ENCODE data around the gene GDF10. TPM values are rescaled to one million over a fixed set of nuclear protein-coding genes. Genes with fewer than 3 reads are reported as not detected.

GDF10 gene
- total RNA-seq, 2 experiments from 2014 or later = 0.89 to 1.0 TPM

DNA sequence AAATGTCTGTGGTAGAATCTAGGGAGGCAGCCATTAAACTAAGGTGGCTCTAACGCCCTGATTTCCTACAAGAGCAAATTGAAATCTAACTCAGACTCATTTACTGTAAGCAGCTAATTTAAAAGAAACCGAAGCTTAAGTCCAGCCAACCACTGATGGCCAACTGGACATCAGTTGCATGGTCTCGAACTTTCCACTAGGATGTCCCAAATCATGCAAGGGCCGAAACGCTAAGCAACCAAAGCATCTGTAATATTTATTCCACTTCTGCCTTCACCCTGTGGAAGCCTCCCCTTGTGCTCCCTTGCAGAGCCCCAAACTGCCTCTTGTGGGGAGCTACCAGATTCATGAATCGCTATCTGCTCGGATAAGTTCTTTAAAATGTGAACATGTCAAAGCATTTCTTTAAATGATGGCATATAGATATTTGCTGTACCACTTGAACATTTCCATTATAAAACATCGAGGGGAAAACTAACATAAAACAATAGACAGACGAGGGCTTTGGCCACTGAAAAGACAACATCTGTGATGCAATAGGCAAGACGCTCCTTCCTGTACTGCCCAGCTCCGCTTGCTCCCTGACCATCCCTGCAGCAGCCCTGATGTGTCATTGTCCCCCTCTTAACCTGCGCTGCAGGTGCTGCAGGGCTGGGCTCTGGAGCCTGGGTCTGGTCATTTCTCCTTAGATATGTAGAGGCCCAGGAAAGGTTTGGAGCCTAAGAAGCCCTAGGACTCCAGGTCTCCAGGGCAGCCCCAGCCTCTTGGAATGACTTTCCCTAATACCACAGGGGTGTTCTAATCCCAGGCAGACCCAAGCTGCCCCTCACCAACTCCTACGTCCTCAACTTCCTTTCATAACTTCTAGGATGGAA is 45.2 kb downstream of the GDF10 start:
- CTCF ChIA-PET = no interaction called here
- POLR2A ChIA-PET = no interaction called here

DNA sequence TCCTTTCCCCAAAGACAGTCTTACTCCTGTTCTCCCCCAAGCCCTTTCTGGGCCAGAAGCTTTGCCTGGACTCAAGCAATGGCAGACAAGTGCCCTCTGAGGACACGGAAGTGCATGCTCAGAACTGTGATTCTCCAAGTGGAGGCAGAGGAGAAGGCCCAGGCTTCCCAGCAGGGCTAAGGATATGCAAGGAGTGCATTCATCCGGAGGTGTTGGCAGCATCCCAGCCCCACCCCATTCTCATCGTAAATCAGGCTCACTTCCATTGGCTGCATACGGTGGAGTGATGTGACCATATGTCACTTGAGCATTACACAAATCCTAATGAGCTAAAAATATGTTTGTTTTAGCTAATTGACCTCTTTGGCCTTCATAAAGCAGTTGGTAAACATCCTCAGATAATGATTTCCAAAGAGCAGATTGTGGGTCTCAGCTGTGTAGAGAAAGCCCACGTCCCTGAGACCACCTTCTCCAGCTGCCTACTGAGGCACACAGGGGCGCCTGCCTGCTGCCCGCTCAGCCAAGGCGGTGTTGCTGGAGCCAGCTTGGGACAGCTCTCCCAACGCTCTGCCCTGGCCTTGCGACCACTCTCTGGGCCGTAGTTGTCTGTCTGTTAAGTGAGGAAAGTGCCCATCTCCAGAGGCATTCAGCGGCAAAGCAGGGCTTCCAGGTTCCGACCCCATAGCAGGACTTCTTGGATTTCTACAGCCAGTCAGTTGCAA is 46.7 kb downstream of the GDF10 start:
- POLR2A ChIA-PET = no interaction called here
- CTCF ChIA-PET = no interaction called here

DNA sequence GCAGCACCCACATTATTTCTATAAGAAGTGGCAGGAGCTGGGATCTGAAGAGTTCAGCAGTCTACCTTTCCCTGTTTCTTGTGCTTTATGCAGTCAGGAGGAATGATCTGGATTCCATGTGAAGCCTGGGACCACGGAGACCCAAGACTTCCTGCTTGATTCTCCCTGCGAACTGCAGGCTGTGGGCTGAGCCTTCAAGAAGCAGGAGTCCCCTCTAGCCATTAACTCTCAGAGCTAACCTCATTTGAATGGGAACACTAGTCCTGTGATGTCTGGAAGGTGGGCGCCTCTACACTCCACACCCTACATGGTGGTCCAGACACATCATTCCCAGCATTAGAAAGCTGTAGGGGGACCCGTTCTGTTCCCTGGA is 47.3 kb downstream of the GDF10 start:
- POLR2A ChIA-PET = no interaction called here
- CTCF ChIA-PET = no interaction called here

DNA sequence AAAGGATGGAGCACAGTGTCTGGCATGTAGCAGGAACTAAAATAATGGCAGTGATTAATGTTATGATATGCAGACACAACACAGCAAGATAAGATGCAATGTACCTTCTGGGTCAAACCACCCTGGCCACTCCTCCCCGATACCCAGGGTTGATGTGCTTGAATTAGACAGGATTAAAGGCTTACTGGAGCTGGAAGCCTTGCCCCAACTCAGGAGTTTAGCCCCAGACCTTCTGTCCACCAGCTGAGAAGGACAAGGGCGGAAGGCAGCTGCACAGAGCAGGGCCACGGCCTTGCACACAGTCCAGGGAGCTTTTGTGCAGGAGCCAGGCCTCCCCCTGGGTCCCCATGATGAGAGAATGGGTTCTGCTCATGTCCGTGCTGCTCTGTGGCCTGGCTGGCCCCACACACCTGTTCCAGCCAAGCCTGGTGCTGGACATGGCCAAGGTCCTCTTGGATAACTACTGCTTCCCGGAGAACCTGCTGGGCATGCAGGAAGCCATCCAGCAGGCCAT is 48.2 kb downstream of the GDF10 start, which contains the start of gene RBP3:
TSS of gene RBP3 (plus strand) at position 226 of the 514 bp plus-strand sequence. CDS start at position 348, 122 bp downstream.
- POLR2A ChIA-PET = no interaction called here
- CTCF ChIA-PET = no interaction called here

DNA sequence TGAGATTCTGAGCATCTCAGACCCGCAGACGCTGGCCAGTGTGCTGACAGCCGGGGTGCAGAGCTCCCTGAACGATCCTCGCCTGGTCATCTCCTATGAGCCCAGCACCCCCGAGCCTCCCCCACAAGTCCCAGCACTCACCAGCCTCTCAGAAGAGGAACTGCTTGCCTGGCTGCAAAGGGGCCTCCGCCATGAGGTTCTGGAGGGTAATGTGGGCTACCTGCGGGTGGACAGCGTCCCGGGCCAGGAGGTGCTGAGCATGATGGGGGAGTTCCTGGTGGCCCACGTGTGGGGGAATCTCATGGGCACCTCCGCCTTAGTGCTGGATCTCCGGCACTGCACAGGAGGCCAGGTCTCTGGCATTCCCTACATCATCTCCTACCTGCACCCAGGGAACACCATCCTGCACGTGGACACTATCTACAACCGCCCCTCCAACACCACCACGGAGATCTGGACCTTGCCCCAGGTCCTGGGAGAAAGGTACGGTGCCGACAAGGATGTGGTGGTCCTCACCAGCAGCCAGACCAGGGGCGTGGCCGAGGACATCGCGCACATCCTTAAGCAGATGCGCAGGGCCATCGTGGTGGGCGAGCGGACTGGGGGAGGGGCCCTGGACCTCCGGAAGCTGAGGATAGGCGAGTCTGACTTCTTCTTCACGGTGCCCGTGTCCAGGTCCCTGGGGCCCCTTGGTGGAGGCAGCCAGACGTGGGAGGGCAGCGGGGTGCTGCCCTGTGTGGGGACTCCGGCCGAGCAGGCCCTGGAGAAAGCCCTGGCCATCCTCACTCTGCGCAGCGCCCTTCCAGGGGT is 48.9 kb downstream of the GDF10 start:
- ChIA-PET CTCF (no interaction called here), POLR2A (no interaction called here)

DNA sequence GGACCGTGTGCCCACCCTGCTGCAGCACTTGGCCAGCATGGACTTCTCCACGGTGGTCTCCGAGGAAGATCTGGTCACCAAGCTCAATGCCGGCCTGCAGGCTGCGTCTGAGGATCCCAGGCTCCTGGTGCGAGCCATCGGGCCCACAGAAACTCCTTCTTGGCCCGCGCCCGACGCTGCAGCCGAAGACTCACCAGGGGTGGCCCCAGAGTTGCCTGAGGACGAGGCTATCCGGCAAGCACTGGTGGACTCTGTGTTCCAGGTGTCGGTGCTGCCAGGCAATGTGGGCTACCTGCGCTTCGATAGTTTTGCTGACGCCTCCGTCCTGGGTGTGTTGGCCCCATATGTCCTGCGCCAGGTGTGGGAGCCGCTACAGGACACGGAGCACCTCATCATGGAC is 49.5 kb downstream of the GDF10 start:
- POLR2A ChIA-PET = no interaction called here
- CTCF ChIA-PET = no interaction called here

DNA sequence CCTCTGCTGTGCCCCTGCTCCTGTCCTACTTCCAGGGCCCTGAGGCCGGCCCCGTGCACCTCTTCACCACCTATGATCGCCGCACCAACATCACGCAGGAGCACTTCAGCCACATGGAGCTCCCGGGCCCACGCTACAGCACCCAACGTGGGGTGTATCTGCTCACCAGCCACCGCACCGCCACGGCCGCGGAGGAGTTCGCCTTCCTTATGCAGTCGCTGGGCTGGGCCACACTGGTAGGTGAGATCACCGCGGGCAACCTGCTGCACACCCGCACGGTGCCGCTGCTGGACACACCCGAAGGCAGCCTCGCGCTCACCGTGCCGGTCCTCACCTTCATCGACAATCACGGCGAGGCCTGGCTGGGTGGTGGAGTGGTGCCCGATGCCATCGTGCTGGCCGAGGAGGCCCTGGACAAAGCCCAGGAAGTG is 50.0 kb downstream of the GDF10 start:
- ChIA-PET CTCF (no interaction called here), POLR2A (no interaction called here)

DNA sequence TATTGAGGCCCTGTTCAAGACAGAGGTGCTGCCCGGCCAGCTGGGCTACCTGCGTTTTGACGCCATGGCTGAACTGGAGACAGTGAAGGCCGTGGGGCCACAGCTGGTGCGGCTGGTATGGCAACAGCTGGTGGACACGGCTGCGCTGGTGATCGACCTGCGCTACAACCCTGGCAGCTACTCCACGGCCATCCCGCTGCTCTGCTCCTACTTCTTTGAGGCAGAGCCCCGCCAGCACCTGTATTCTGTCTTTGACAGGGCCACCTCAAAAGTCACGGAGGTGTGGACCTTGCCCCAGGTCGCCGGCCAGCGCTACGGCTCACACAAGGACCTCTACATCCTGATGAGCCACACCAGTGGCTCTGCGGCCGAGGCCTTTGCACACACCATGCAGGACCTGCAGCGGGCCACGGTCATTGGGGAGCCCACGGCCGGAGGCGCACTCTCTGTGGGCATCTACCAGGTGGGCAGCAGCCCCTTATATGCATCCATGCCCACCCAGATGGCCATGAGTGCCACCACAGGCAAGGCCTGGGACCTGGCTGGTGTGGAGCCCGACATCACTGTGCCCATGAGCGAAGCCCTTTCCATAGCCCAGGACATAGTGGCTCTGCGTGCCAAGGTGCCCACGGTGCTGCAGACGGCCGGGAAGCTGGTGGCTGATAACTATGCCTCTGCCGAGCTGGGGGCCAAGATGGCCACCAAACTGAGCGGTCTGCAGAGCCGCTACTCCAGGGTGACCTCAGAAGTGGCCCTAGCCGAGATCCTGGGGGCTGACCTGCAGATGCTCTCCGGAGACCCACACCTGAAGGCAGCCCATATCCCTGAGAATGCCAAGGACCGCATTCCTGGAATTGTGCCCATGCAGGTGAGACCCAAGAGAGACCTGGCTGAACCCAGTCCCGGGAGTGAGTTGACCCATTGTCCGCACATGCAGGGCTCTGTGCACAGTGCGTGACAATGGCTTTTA is 51.0 kb downstream of the GDF10 start:
- CTCF ChIA-PET = interaction anchor here (0.7 kb wide), 1 partner anchor 135 kb away, joined by 3 read pairs; no protein-coding TSS in a partner anchor
- POLR2A ChIA-PET = no interaction called here

DNA sequence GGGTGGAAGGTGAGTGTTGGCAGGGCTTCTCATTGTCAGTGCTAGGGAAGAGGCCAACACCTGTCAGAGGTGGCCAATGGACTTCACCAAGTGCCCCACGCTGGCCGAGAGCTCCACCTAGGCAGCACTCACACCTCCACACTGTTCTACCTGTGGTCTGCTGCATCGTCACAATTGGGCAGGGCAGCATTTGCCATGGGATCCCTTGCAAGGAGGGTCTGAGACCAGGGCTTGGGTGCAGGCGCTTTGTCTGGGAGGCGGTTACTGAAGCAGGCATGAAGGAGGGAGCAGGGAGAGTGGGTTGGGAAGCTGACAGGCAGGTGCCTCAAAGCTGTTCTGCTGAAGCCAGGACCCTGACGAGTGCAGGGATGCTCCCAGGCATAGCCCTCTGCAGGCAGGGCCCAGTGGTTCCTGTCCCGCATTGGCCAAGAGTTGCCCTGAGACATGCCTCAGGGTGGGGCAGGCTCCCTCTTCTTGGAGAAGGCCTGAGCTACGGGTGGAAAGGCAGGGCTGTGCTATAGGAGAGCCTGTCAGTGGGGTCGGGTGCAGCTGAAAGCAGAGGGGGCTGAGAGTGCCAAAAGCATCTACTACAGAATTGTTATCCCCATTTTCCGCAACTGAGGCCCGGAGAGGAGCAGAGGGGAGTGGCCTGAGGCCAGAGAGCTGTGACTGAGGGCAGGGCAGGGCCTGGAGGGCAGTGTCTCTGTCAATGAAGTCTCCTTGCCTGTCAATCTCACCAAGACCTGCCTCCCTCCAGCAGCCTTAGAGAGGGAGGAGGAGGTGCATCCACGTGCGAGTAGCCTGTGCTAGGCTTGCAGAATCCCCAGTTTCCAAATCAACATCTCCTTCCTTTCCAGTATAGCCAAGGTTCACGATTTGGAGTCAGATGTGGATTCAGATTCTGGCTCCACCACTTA is 52.2 kb downstream of the GDF10 start:
- POLR2A ChIA-PET = no interaction called here
- CTCF ChIA-PET = no interaction called here

DNA sequence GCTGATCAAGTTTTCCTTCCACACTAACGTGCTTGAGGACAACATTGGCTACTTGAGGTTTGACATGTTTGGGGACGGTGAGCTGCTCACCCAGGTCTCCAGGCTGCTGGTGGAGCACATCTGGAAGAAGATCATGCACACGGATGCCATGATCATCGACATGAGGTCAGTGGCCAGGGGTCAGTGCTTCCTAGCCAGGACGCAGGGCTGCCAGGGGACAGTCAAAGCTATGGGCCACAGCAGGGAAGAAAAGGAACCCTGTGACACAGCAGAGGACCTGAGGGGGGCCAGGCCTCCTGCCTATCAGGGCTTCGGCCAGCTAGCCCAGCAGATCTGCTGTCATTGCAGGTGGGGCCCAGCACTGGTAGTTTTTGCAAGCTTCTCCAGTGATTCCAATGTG is 53.4 kb downstream of the GDF10 start:
- CTCF ChIA-PET = no interaction called here
- POLR2A ChIA-PET = no interaction called here

DNA sequence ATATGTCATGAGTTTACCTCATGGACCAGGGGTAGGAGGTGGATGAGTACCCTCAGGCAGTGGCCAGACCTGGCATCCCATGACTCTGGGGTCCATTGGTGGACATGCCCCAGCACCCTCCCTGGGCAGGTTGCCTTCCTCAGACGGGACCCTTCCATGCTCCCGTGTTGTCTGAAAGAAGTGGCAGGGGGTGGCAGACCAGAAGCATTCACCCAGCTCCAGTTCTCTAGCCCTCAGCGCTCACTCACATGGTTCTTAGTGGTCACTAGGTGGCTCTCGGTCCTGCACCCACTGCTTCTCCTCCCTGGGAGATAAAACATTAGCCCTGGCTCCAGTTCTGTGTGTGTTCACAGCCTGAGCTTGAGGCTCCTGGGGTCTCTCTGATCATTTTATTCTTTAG is 54.2 kb downstream of the GDF10 start:
- CTCF ChIA-PET = no interaction called here
- POLR2A ChIA-PET = no interaction called here

DNA sequence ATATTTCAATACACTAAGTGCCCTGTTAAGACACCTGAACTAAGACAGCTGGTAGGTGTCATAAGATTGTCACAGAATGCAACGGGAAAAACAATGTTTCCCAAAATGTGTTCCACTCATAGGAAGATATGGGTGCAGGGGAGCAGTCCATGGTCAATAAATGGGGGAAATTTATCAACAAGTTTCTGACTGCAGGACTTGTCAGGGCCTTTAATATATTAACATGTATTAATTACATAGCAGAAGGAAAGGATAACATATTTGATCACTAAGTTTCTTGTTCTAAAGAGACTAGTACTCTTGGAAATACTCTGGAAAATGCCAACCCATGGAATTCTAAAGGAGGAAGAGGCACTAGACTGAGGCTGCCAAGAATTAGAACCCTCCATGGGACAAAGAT is 54.9 kb downstream of the GDF10 start:
- ChIA-PET CTCF (no interaction called here), POLR2A (no interaction called here)

DNA sequence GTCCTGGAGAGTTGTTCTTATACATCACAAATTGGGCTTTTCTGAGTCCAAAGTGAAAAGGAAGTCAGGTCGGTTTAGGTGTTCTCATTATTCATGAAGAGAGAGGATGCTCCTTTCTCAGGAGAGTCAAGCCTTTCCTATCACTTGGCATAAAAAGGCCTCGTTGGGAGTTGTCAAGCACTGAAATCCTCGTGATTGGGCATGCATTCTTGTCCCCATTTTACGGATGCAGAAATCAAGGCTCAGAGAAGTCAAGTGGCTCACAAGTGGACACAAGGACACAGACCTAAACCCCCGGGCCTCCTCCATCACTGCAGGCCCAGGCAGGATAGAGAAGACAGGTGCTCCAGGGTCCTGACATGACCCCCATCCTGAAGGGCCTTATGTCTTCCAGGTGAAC is 56.7 kb downstream of the GDF10 start:
- ChIA-PET CTCF (no interaction called here), POLR2A (no interaction called here)

DNA sequence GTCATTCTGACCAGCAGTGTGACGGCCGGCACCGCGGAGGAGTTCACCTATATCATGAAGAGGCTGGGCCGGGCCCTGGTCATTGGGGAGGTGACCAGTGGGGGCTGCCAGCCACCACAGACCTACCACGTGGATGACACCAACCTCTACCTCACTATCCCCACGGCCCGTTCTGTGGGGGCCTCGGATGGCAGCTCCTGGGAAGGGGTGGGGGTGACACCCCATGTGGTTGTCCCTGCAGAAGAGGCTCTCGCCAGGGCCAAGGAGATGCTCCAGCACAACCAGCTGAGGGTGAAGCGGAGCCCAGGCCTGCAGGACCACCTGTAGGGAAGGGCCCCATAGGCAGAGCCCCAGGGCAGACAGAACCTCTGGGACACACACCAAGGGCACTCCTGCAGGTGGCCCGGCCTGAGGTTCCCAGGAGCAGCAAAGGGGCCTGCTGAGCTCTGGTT is 57.2 kb downstream of the GDF10 start:
- CTCF ChIA-PET = no interaction called here
- POLR2A ChIA-PET = no interaction called here

DNA sequence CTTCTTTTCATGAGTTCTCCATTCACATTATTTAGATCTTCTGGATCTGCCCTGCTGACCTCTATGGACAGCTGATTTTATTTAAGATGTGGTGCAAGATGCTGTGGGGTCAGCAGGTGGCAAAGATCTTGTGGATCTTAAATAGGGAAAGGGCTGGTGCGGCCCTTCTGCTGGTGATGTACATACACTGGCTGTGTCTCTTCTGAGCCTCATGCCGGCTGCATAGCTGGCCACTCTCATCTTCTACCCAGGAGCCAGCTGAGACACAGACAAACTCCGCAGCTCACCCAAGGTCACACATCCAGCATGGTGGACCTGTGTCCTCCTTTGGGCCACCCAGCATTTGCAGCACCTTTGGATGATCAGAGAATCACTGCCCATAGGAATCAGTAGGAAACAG is 57.9 kb downstream of the GDF10 start:
- ChIA-PET CTCF (no interaction called here), POLR2A (no interaction called here)

DNA sequence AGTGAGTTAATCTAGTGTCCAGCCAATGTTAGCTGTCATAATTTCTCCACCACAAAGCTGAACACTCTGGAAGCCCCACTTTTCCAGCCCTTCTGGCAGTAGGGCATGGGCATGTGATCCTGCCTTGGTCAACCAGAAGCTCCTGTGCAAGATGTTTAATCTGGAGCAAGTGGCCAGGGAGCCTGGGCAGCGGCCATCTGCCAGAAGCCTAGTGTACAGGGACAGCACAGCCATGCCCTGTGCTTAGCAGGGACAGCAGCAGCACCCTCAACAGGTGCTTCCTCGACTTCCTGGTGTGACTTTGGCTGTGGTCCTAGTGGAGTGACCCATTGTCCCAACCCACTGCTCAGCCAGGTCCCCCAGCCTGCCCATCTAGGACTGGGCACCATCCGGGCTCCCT is 58.5 kb downstream of the GDF10 start:
- CTCF ChIA-PET = no interaction called here

DNA sequence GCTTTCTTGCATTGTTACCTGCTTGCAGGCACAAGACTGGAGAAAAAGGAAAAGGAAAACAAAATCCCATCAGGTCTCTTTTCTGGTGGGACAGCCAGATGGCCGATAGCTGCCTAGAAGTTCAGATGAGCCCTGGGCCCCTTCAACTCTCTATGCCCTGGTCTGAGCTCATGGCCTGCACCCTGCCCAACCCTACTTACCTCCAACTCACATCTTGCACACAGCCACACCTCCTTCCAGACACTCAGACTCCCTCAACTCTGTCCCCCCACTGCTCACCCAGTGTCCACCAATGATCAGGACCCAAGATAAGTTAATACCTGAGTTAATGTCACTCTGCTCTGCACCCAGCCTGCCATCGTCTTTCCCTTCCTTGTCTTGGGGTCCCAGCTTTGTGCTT is 59.1 kb downstream of the GDF10 start:
- POLR2A ChIA-PET = no interaction called here
- CTCF ChIA-PET = no interaction called here

More for the DNA sequence above, 58.5 kb downstream of the GDF10 start:
- POLR2A ChIA-PET = no interaction called here

DNA sequence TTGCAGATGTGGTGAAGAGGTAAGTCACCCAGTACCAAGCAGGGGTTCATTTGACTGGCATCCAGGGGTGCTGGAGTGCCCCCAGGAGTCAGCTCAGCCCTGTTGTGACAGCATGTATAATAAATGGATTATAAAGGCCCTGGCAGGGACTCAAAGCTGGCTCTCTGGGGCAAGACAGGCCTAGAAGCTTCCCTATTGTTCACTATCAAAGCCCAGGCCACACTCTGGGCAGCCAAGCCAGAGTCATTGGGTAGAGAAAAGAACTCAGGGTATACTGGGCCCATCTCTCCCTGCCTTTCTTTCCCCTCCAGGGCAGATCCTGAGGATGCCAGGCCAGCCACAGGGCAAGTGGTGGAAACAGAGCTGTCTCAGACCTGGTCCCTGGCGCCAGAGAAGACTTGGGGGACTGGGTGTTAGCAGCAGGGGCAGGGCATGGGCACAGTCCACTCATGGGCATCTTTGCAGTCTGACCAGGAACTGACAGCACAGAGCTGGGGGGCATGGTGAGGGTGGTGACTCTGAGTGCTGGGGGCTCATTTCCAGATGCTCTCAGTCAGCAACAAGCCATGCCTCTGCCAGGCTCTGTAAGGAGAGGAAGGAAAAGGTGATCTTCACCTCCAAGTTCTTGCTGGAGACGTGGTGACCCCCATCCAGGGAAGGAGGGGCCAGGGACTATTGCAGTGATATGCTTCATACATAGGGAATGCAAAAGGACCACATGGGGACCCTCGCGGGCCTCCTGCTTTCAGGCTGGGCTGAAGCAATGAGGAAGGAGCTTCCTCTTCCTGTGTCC is 59.8 kb downstream of the GDF10 start:
- CTCF ChIA-PET = no interaction called here

More for the DNA sequence above, 59.8 kb downstream of the GDF10 start:
- POLR2A ChIA-PET = no interaction called here

All from activated CD8-positive, alpha-beta memory T cell treated with anti-CD3 and anti-CD28 coated beads for 36 hours (primary cell).